Measurements from ENCODE around the gene PPFIA4. TPM values are rescaled to one million over a fixed set of nuclear protein-coding genes. Genes with fewer than 3 reads are reported as not detected.

The PPFIA4 gene
- total RNA-seq, 2 experiments from 2014 or later, result 78.8 to 79.9 TPM

DNA sequence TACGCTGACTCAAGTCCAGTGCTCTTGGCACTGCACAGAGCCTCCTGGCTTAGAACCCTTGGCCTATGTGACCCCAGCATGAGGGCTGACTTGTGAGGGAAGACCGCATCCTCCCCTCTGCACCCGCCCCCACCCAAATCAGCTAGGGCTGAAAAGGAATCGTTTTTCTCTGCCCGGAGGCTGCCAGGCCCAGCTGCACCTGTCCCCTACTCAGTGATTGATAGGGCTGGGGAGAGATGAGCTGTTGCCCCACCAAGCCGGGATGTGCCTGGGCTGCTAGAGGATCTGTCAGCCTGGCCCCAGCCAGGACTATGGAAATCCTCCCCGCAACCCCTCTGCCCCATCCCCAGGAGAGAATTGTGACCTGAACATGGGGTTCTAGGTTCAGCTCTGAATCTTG lies 38.9 kb downstream of the PPFIA4 start:
- peaks cover 9% of the 10 kb centered on the region for H3K36me3 Mint-ChIP-seq (ENCODE audit: low read depth)
- TF ChIP-seq, protein P1, sequence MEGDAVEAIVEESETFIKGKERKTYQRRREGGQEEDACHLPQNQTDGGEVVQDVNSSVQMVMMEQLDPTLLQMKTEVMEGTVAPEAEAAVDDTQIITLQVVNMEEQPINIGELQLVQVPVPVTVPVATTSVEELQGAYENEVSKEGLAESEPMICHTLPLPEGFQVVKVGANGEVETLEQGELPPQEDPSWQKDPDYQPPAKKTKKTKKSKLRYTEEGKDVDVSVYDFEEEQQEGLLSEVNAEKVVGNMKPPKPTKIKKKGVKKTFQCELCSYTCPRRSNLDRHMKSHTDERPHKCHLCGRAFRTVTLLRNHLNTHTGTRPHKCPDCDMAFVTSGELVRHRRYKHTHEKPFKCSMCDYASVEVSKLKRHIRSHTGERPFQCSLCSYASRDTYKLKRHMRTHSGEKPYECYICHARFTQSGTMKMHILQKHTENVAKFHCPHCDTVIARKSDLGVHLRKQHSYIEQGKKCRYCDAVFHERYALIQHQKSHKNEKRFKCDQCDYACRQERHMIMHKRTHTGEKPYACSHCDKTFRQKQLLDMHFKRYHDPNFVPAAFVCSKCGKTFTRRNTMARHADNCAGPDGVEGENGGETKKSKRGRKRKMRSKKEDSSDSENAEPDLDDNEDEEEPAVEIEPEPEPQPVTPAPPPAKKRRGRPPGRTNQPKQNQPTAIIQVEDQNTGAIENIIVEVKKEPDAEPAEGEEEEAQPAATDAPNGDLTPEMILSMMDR (IDR thresholded peaks at IDR 0.05), result no peak
- CTCF ChIA-PET, result interaction anchor here (1.0 to 2.3 kb wide), 3 partner anchors 24 to 151 kb away, joined by 5 to 8 read pairs (median 5); no protein-coding TSS in a partner anchor
- no peak overlapping the region for H3K4me3 Mint-ChIP-seq
- intact Hi-C loops (cut with micrococcal nuclease), result no loop called here
- POLR2A ChIA-PET, result interaction anchor here (0.9 to 1.6 kb wide), 2 partner anchors 9 to 23 kb away, joined by 3 to 5 read pairs; no protein-coding TSS in a partner anchor
- no peaks in the 10 kb centered on the region for H3K4me1 Mint-ChIP-seq (ENCODE audit: low read depth)
- H3K27me3 Mint-ChIP-seq, result no peaks in the 10 kb centered on the region
- no peak for ATAC-seq
- no peak overlapping the region for H3K27ac Mint-ChIP-seq
- DNase-seq, result no peak
- no peaks in the 10 kb centered on the region for H3K9me3 Mint-ChIP-seq

DNA sequence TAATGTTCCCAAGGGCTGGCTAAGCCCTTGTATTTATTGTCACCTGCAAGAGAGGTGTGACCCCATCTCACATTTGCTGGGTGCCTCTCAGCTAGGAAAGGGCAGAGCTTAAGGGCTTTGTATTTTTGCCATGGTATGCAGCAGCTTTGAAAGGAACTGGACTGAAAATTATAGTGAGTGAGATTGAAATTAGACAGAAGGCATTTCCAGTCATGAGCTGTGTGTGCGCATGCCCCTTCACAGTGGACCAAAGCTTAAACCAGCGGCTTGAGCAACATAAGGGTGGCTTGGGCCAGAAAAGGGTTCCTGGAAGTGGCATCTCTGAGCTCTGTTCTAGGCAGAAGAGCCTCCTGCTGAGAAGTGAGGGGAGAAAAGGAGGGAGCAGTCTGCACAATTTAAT lies 39.7 kb downstream of the PPFIA4 start:
- DNase-seq (no peak), ATAC-seq (no peak)
- CTCF ChIA-PET, result interaction anchor here (0.6 to 2.2 kb wide), 4 partner anchors 26 to 150 kb away, joined by 3 to 11 read pairs (median 4); no protein-coding TSS in a partner anchor
- H3K27me3 Mint-ChIP-seq, result no peaks in the 10 kb centered on the region
- intact Hi-C loops (cut with micrococcal nuclease), result no loop called here
- no peaks in the 10 kb centered on the region for H3K9me3 Mint-ChIP-seq
- H3K36me3 Mint-ChIP-seq (ENCODE audit: low read depth), result peaks cover 6% of the 10 kb centered on the region
- H3K27ac Mint-ChIP-seq, result no peak overlapping the region
- H3K4me1 Mint-ChIP-seq (ENCODE audit: low read depth), result no peaks in the 10 kb centered on the region
- POLR2A ChIA-PET, result interaction anchor here (0.9 to 1.6 kb wide), 3 partner anchors 10 to 23 kb away, joined by 3 to 5 read pairs (median 4); no protein-coding TSS in a partner anchor
- TF ChIP-seq, protein P1 (IDR thresholded peaks at IDR 0.05), result no peak
- no peak overlapping the region for H3K4me3 Mint-ChIP-seq

DNA sequence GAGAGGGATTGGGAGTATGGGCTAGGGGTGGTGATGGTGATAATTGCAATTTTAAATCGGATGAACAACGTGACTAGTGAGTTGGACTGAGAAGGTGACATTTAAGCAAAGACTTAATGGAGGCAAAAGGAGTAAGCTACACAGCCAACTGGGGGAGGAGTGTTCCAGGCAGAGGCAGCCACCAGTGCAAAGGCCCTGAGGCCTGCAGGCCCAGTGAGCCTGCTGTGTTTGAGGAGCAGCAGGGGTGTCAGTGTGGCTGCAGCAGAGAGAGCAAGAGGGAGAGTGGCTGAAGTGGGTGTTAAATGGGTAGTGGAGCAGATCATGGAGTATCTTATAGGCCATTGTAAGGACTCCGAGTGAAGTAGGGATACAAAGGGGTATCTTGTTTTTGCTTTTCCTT lies 40.7 kb downstream of the PPFIA4 start:
- H3K4me3 Mint-ChIP-seq, result no peak overlapping the region
- intact Hi-C loops (cut with micrococcal nuclease), result no loop called here
- ATAC-seq (no peak), DNase-seq (no peak)
- H3K9me3 Mint-ChIP-seq, result no peaks in the 10 kb centered on the region
- H3K4me1 Mint-ChIP-seq (ENCODE audit: low read depth), result no peaks in the 10 kb centered on the region
- ChIA-PET POLR2A (interaction anchor here (1.4 to 1.6 kb wide), 2 partner anchors 11 to 22 kb away, joined by 4 to 5 read pairs; no protein-coding TSS in a partner anchor), CTCF (interaction anchor here (1.8 to 2.2 kb wide), 3 partner anchors 27 to 149 kb away, joined by 4 to 11 read pairs (median 5); no protein-coding TSS in a partner anchor)
- no peak overlapping the region for H3K27ac Mint-ChIP-seq
- TF ChIP-seq, protein P1 (IDR thresholded peaks at IDR 0.05), result no peak
- H3K27me3 Mint-ChIP-seq, result no peaks in the 10 kb centered on the region
- H3K36me3 Mint-ChIP-seq (ENCODE audit: low read depth), result peaks cover 4% of the 10 kb centered on the region

DNA sequence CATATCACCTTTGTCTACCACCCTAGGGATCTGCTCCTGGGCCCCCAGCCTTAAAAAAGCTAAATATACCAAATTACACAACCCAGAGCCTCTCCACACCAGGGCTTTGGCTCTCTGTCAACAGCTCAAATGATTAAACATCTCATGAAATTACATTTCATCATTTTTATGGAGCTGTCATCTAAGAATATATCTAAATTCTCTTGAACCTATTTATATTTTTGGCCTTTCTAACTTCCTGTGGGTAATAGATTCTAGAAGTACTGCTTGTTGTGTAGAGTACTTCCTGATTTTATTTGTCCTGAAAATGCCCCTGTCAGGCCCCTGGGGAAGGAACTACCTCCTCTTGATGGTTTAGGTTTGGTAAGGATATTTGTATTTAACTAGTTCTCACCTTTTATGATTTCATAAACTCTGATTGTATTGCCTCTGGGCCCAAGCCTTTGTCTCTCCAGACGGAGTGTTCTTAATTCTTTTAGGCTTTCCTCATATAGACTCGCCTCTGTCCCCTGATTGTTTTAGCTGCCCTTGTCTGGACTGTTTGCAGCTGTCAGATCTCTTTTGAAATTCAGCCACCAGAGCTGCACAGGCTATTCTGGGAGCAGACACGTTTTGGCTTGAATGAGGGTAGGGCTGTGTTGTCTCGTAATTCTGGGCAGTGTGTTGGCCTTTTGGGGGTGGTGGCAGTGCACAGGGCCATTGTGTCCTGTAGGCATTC lies 42.9 kb downstream of the PPFIA4 start:
- H3K4me3 Mint-ChIP-seq, result no peak overlapping the region
- no peak overlapping the region for H3K27ac Mint-ChIP-seq
- H3K36me3 Mint-ChIP-seq (ENCODE audit: low read depth), result peaks cover 4% of the 10 kb centered on the region
- intact Hi-C loops (cut with micrococcal nuclease), result no loop called here
- ATAC-seq (no peak), DNase-seq (no peak)
- TF ChIP-seq, protein P1 (IDR thresholded peaks at IDR 0.05), result no peak
- H3K4me1 Mint-ChIP-seq (ENCODE audit: low read depth), result no peaks in the 10 kb centered on the region
- ChIA-PET CTCF (interaction anchor here (1.0 to 2.4 kb wide), 2 partner anchors 16 to 29 kb away, joined by 4 to 12 read pairs; no protein-coding TSS in a partner anchor), POLR2A (no interaction called here)
- H3K9me3 Mint-ChIP-seq, result no peaks in the 10 kb centered on the region
- H3K27me3 Mint-ChIP-seq, result peaks cover 6% of the 10 kb centered on the region

DNA sequence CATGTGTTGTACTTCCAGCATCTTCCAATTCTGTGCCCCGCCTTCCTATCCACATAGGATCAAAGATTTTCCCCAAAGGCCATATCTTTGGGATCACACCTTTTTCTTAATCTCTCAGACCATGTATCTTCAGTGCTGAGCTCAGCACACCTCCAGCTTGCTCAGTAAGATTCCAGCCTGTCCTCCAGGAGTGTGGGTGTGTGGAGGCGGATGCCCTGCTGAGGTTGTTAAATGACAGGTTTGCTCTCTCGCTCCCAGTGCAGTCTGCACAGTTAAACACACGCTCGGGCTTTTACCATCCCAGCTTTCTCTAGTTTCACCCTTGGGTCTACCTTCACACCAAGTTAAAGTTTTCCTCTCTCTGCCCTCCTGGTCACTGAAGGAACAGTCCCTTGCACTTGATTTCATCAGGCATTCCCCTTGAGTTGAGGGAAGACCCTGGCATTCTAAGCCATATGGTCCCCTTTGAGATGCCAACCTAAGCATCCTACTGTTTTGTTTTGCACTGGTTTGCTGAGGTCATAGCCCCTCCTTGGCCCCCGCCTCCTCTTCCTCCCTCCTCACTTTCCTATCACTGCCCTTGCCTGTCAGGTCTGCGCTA lies 45.8 kb downstream of the PPFIA4 start:
- Mint-ChIP-seq H3K4me3 (no peak overlapping the region), H3K36me3 (ENCODE audit: low read depth) (peaks cover 11% of the 10 kb centered on the region), H3K4me1 (ENCODE audit: low read depth) (peaks cover 4% of the 10 kb centered on the region), H3K9me3 (no peaks in the 10 kb centered on the region), H3K27me3 (peaks cover 24% of the 10 kb centered on the region), H3K27ac (no peak overlapping the region)
- DNase-seq, result no peak
- intact Hi-C loops (cut with micrococcal nuclease), result no loop called here
- ChIA-PET POLR2A (no interaction called here), CTCF (no interaction called here)
- TF ChIP-seq, protein P1 (IDR thresholded peaks at IDR 0.05), result no peak
- no peak for ATAC-seq
